ENCODE data around the gene RTN4RL2. TPM values are rescaled to one million over a fixed set of nuclear protein-coding genes. Genes with fewer than 3 reads are reported as not detected.

RTN4RL2 gene
- total RNA-seq, 1 experiment from 2014 or later = 4.6 TPM

DNA sequence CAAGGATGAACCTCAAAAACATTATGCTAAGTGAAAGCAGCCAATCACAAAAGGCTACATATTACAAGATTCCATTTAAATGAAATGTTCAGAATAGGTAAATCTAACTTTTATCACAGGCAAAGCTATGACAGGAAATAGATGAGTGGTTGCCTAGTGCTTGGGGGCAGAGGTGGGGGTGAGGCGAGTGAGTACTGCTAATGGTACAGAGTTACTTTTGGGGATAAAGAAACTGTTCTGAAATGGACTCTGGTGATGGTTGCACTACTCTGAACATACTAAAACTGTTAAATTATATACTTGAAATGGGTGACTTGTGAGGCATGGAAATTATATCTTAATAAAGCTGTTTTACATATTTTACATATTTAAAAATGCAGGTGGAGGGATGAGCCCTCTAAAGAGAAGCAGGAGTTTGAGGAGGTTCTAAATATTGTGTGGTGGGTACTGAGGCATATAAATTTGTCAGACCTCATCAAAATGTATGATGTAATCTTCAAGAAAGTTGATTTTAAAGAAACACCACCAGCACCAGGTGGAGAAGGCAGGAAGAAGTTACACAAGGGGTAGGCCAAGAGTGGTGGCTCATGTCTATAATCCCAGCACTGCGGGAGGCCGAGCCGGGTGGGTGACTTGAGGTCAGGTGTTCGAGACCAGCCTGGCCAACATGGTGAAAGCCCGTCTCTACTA, 51.6 kb downstream of the RTN4RL2 start:
- Histone ChIP-seq H3K4me2 (no peak overlapping the region), H3K27me3 (ENCODE audit: insufficient read depth, low read depth) (peaks cover 21% of the 10 kb centered on the region), H3K4me3 (no peak overlapping the region), H3K9me2 (ENCODE audit: insufficient read depth) (no peaks in the 10 kb centered on the region), H3K27ac (no peak overlapping the region), H3K4me1 (replicated peaks; ENCODE audit: insufficient read depth) (peaks cover 12% of the 10 kb centered on the region; the same call in 1 of the 2 replicates), H3K36me3 (ENCODE audit: low read depth) (no peaks in the 10 kb centered on the region), H4K20me1 (ENCODE audit: insufficient read depth) (no peaks in the 10 kb centered on the region), H3F3A (ENCODE audit: insufficient read depth, low read depth) (peaks cover 3% of the 10 kb centered on the region; the same call in 1 of the 2 replicates), H3K9me3 (ENCODE audit: insufficient read depth, low read depth) (no peaks in the 10 kb centered on the region), H2AFZ (no peak overlapping the region), H3K79me2 (ENCODE audit: low read depth) (no peaks in the 10 kb centered on the region)
- ChIA-PET POLR2A (ENCODE audit: unreplicated experiment) (no interaction called here), CTCF (no interaction called here)
- DNase-seq = no peak
- intact Hi-C loops (cut with micrococcal nuclease; ENCODE audit: unreplicated experiment) = no loop called here
- no peak for TF ChIP-seq EZH2 (IDR thresholded peaks at IDR 0.05; ENCODE audit: low read depth)
- TF ChIP-seq, protein P1, sequence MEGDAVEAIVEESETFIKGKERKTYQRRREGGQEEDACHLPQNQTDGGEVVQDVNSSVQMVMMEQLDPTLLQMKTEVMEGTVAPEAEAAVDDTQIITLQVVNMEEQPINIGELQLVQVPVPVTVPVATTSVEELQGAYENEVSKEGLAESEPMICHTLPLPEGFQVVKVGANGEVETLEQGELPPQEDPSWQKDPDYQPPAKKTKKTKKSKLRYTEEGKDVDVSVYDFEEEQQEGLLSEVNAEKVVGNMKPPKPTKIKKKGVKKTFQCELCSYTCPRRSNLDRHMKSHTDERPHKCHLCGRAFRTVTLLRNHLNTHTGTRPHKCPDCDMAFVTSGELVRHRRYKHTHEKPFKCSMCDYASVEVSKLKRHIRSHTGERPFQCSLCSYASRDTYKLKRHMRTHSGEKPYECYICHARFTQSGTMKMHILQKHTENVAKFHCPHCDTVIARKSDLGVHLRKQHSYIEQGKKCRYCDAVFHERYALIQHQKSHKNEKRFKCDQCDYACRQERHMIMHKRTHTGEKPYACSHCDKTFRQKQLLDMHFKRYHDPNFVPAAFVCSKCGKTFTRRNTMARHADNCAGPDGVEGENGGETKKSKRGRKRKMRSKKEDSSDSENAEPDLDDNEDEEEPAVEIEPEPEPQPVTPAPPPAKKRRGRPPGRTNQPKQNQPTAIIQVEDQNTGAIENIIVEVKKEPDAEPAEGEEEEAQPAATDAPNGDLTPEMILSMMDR (conservative IDR thresholded peaks at IDR 0.05) = no peak
- BruUV-seq (replicated peaks) = no TSS peak

DNA sequence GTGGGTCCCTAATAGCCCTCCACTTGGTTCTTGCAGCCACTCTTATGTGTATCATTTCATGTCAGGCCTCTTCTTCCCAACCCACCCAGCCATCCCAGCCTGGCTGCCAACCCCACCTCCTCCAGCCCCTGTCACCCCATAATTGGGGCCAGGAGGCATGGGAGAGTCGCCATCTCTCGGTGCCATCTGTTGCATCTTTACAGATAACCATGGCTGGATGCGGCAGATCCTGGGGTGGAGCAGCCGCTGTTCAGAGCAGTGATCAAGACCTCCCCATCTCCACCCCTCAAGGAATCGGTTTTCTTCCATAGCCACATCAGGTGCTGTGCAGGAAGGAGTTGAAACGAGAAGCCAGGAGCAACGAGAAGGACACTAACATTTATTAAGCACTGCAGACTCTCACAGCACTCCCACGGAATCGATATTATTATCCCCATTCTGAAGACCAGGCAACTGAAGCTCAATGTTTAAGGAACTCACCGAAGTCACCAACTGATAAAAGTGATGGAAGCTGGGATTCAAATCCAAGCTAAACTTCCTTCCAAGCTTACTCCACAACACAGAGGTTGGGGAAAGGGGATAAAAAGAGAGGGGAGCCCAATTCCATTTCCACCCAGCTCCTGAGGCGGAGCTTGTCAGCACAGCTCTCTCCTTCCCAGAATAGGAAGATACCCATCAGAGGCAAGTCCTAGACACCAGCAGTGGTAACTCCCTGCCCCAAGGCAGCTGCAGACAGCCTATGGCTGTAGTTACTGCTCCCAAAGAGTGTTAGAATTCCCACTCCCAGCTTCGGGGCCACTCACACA, 52.5 kb downstream of the RTN4RL2 start:
- no peak for TF ChIP-seq EZH2 (IDR thresholded peaks at IDR 0.05; ENCODE audit: low read depth)
- TF ChIP-seq, protein P1 (conservative IDR thresholded peaks at IDR 0.05) = no peak
- Histone ChIP-seq H3K9me3 (ENCODE audit: insufficient read depth, low read depth) (no peaks in the 10 kb centered on the region), H3K36me3 (ENCODE audit: low read depth) (no peaks in the 10 kb centered on the region), H3F3A (ENCODE audit: insufficient read depth, low read depth) (peaks cover 3% of the 10 kb centered on the region; the same call in 1 of the 2 replicates), H2AFZ (no peak overlapping the region), H3K4me2 (no peak overlapping the region), H3K27ac (no peak overlapping the region), H3K79me2 (ENCODE audit: low read depth) (no peaks in the 10 kb centered on the region), H3K9me2 (ENCODE audit: insufficient read depth) (no peaks in the 10 kb centered on the region), H3K4me3 (no peak overlapping the region), H3K4me1 (replicated peaks; ENCODE audit: insufficient read depth) (peaks cover 12% of the 10 kb centered on the region; the same call in 1 of the 2 replicates), H3K27me3 (ENCODE audit: insufficient read depth, low read depth) (peaks cover 21% of the 10 kb centered on the region), H4K20me1 (ENCODE audit: insufficient read depth) (no peaks in the 10 kb centered on the region)
- no TSS peak for BruUV-seq (replicated peaks)
- CTCF ChIA-PET = interaction anchor here (0.6 to 1.0 kb wide), 2 partner anchors 10 to 36 kb away, joined by 3 read pairs; no protein-coding TSS in a partner anchor
- no peak for DNase-seq
- POLR2A ChIA-PET (ENCODE audit: unreplicated experiment) = interaction anchor here (0.6 kb wide), 1 partner anchor 188 kb away, joined by 5 read pairs; the partner anchor contains the start of gene TNKS1BP1
- intact Hi-C loops (cut with micrococcal nuclease; ENCODE audit: unreplicated experiment) = no loop called here

DNA sequence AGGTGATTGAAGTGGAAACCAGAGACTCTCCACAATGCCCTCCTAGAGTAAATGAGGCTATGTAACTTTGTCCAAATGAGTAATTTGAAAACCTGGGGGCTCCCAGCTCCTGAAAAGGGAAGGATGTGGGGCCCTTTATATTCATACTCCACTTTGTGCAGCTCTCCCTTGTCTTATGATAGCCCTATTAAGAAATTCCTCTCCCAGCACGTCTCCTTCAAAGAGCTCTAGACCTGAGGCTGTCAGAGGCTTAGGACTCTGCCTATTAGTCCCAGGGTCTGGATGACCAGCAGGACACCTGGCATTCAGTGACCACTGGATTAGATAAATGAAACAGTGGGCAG, 53.1 kb downstream of the RTN4RL2 start:
- BruUV-seq (replicated peaks) = no TSS peak
- intact Hi-C loops (cut with micrococcal nuclease; ENCODE audit: unreplicated experiment) = no loop called here
- H3K9me3 ChIP-seq (ENCODE audit: insufficient read depth, low read depth) = no peaks in the 10 kb centered on the region
- H2AFZ ChIP-seq = no peak overlapping the region
- no peaks in the 10 kb centered on the region for H3K36me3 ChIP-seq (ENCODE audit: low read depth)
- H3K4me1 ChIP-seq (replicated peaks; ENCODE audit: insufficient read depth) = peaks cover 12% of the 10 kb centered on the region; the same call in 1 of the 2 replicates
- peaks cover 21% of the 10 kb centered on the region for H3K27me3 ChIP-seq (ENCODE audit: insufficient read depth, low read depth)
- H3K27ac ChIP-seq = no peak overlapping the region
- POLR2A ChIA-PET (ENCODE audit: unreplicated experiment) = no interaction called here
- H3K4me2 ChIP-seq = no peak overlapping the region
- no peaks in the 10 kb centered on the region for H3K79me2 ChIP-seq (ENCODE audit: low read depth)
- no peak overlapping the region for H3K4me3 ChIP-seq
- no peak for DNase-seq
- TF ChIP-seq EZH2 (IDR thresholded peaks at IDR 0.05; ENCODE audit: low read depth) = no peak
- TF ChIP-seq, protein P1 (conservative IDR thresholded peaks at IDR 0.05) = no peak
- CTCF ChIA-PET = interaction anchor here (1.0 kb wide), 1 partner anchor 11 kb away, joined by 3 read pairs; no protein-coding TSS in a partner anchor
- H3K9me2 ChIP-seq (ENCODE audit: insufficient read depth) = no peaks in the 10 kb centered on the region
- no peaks in the 10 kb centered on the region for H4K20me1 ChIP-seq (ENCODE audit: insufficient read depth)
- peaks cover 3% of the 10 kb centered on the region; the same call in 1 of the 2 replicates for H3F3A ChIP-seq (ENCODE audit: insufficient read depth, low read depth)

All from PC-9 (cell line).